GM12878 (cell line): ENCODE measurements around the gene BTNL2. TPM values are rescaled to one million over a fixed set of nuclear protein-coding genes. Genes with fewer than 3 reads are reported as not detected.

Experiments
- ATAC-seq: fragments of 200-7000 bp; cut with Tn5 transposase; 3 replicates; pipeline ENCODE4 v1.9.1; 2020; ENCODE audit warnings: mild to moderate bottlenecking, moderate library complexity
- BruUV-seq: library from RNA; stranded (reverse); fragments of 400-500 nt; replicated peaks from 2 replicates; lab custom pipeline; 2021; lab: Mats Ljungman, UMichigan
- CTCF ChIA-PET: fragments of 300-600 bp; sonication (Branson Sonifier 250); formaldehyde crosslinking; extraction: SDS; loops from one replicate; lab custom pipeline; 2021; ENCODE audit warnings: inconsistent platforms; lab: Yijun Ruan, JAX
- POLR2A ChIA-PET: fragments of 350-600 bp; formaldehyde crosslinking; extraction: SDS; loops from one replicate; lab custom pipeline; 2021; ENCODE audit warnings: inconsistent platforms; lab: Charles Lee
- RAD21 ChIA-PET: fragments of 300-600 bp; sonication (Branson Sonifier 250); formaldehyde crosslinking; loops from one replicate; lab custom pipeline; 2023; ENCODE audit warnings: antibody characterized with exemption; ENCODE audit not compliant: unreplicated experiment; lab: Charles Lee
- SMC1A ChIA-PET: fragments of 300-600 bp; sonication (Branson Sonifier 250); formaldehyde crosslinking; loops from one replicate; lab custom pipeline; 2023; ENCODE audit not compliant: unreplicated experiment, uncharacterized antibody; lab: Charles Lee
- DNase-seq: peaks from one replicate; pipeline ENCODE4 v3.0.0-alpha.2; 2011; ENCODE audit warnings: low read depth, low spot score
- FAIRE-seq: peaks from 3 replicates; lab custom pipeline; 2011; peaks lifted over from hg19 to GRCh38; lab: Jason Lieb, UNC
- H2AFZ ChIP-seq: 2 replicates; pipeline ENCODE4 v1.6.0; 2011; ENCODE audit warnings: low read depth, low read length, control low read depth; ENCODE audit not compliant: control insufficient read depth
- H3K27ac ChIP-seq: 2 replicates; pipeline ENCODE4 v1.5.1; 2011; ENCODE audit warnings: control low read depth; ENCODE audit not compliant: control insufficient read depth, insufficient read depth
- H3K27me3 ChIP-seq, 2 experiments: replicated peaks in 1 of 2; 2 replicates each; pipeline versions ENCODE4 v1.6.0 to v1.6.1; 2011; ENCODE audit warnings: low read length in 1 of 2; ENCODE audit not compliant: control insufficient read depth in 2 of 2, insufficient read depth in 2 of 2
- H3K36me3 ChIP-seq, 2 experiments: 2 replicates each; pipeline ENCODE4 v1.5.1; 2011; ENCODE audit warnings: low read length in 1 of 2; ENCODE audit not compliant: control insufficient read depth in 2 of 2, insufficient read depth in 2 of 2
- H3K4me1 ChIP-seq: 2 replicates; pipeline ENCODE4 v1.6.1; 2011; ENCODE audit warnings: mild to moderate bottlenecking, low read length, moderate library complexity, mixed read lengths; ENCODE audit not compliant: control insufficient read depth, insufficient read depth
- H3K4me2 ChIP-seq: 2 replicates; pipeline ENCODE4 v1.6.0; 2011; ENCODE audit warnings: control low read depth; ENCODE audit not compliant: control insufficient read depth, insufficient read depth
- H3K4me3 ChIP-seq: fragments of 200-600 bp; sonication (generic); 2 replicates; pipeline ENCODE4 v1.5.1; 2016
- H3K79me2 ChIP-seq: 2 replicates; pipeline ENCODE4 v1.6.0; 2011; ENCODE audit warnings: low read length; ENCODE audit not compliant: control insufficient read depth, insufficient read depth
- H3K9ac ChIP-seq: 2 replicates; pipeline ENCODE4 v1.8.0; 2011; ENCODE audit warnings: low read length, control low read depth, mixed read lengths; ENCODE audit not compliant: control insufficient read depth, insufficient read depth
- H3K9me3 ChIP-seq: replicated peaks from 3 replicates; pipeline ENCODE4 v1.5.1; 2011; ENCODE audit warnings: mild to moderate bottlenecking, low read length; ENCODE audit not compliant: control insufficient read depth, insufficient read depth
- H4K20me1 ChIP-seq: 2 replicates; pipeline ENCODE4 v1.6.0; 2011; ENCODE audit not compliant: control insufficient read depth, insufficient read depth
- ATF2 ChIP-seq: IDR thresholded peaks from 2 replicates; pipeline ENCODE4 v1.6.1; 2012; ENCODE audit warnings: low read length, inconsistent platforms
- ATF7 ChIP-seq: fragments of 450-650 bp; IDR thresholded peaks from 2 replicates; pipeline ENCODE4 v1.6.1; 2016; ENCODE audit warnings: low read depth, mild to moderate bottlenecking
- BACH1 ChIP-seq: fragments of 450-650 bp; IDR thresholded peaks from 2 replicates; pipeline ENCODE4 v1.6.1; 2017; ENCODE audit warnings: mild to moderate bottlenecking, borderline replicate concordance
- CHD4 ChIP-seq: fragments of 200-600 bp; sonication (generic); IDR thresholded peaks from 2 replicates; pipeline ENCODE4 v1.6.1; 2016; ENCODE audit warnings: mild to moderate bottlenecking
- CREM ChIP-seq: IDR thresholded peaks from 2 replicates; pipeline ENCODE4 v1.6.1; 2014; ENCODE audit warnings: antibody characterized with exemption, low read depth
- EP300 ChIP-seq, 2 experiments: fragments of 150-350 bp in 1 of 2; IDR thresholded peaks; 2 replicates each; pipeline ENCODE4 v1.6.1; 2011 to 2012; ENCODE audit warnings: low read depth in 2 of 2, low read length in 2 of 2, borderline replicate concordance in 1 of 2, improper control_type of control experiment in 1 of 2, inconsistent platforms in 1 of 2; ENCODE audit not compliant: control insufficient read depth in 1 of 2
- ESRRA ChIP-seq: IDR thresholded peaks from 2 replicates; pipeline ENCODE4 v1.6.1; 2012; ENCODE audit warnings: mild to moderate bottlenecking, low read length, improper control_type of control experiment
- FOXK2 ChIP-seq: fragments of 450-650 bp; IDR thresholded peaks from 2 replicates; pipeline ENCODE4 v1.6.1; 2017; ENCODE audit warnings: mild to moderate bottlenecking, moderate library complexity
- HDGF ChIP-seq: fragments of 450-650 bp; IDR thresholded peaks from 2 replicates; pipeline ENCODE4 v1.6.1; 2016; ENCODE audit warnings: antibody characterized with exemption
- JUND ChIP-seq: IDR thresholded peaks from 2 replicates; pipeline ENCODE4 v1.6.1; 2012; ENCODE audit warnings: low read depth, mild to moderate bottlenecking, low read length, improper control_type of control experiment, moderate library complexity
- MEF2A ChIP-seq: IDR thresholded peaks from 2 replicates; pipeline ENCODE4 v1.6.1; 2011; ENCODE audit warnings: low read depth, mild to moderate bottlenecking, low read length, moderate library complexity; ENCODE audit not compliant: insufficient read depth
- MXI1 ChIP-seq: fragments of 150-350 bp; IDR thresholded peaks from 2 replicates; pipeline ENCODE4 v1.6.1; 2011; ENCODE audit warnings: low read depth, mild to moderate bottlenecking, inconsistent platforms, low read length, improper control_type of control experiment
- NFYB ChIP-seq: IDR thresholded peaks from 2 replicates; pipeline ENCODE4 v1.6.1; 2011; ENCODE audit warnings: low read depth, mild to moderate bottlenecking, low read length, improper control_type of control experiment, moderate library complexity; ENCODE audit not compliant: insufficient read depth
- POU2F2 ChIP-seq: IDR thresholded peaks from 3 replicates; pipeline ENCODE4 v1.6.1; 2011; ENCODE audit warnings: low read depth, mild to moderate bottlenecking, low read length, borderline replicate concordance
- SP1 ChIP-seq: IDR thresholded peaks from one replicate; pipeline ENCODE4 v1.6.1; 2011; ENCODE audit warnings: low read depth, low read length
- SUPT20H ChIP-seq: IDR thresholded peaks from 2 replicates; pipeline ENCODE4 v1.6.1; 2011; ENCODE audit warnings: low read depth, mild to moderate bottlenecking, low read length, moderate library complexity, borderline replicate concordance; ENCODE audit not compliant: control insufficient read depth
- YBX1 ChIP-seq: fragments of 450-650 bp; IDR thresholded peaks from 2 replicates; pipeline ENCODE4 v1.6.1; 2016; ENCODE audit warnings: antibody characterized with exemption
- ZNF384 ChIP-seq: IDR thresholded peaks from 2 replicates; pipeline ENCODE4 v1.6.1; 2012; ENCODE audit warnings: low read depth, mild to moderate bottlenecking, low read length, improper control_type of control experiment, borderline replicate concordance
- WGBS: methylation state at CpG from one replicate; pipeline ENCODE4 v1.1.6; 2016; ENCODE audit warnings: low lambda C conversion rate; ENCODE audit not compliant: insufficient replicate concordance, insufficient coverage; ENCODE audit errors: missing lambda C conversion rate; 5-methylcytosine and 5-hydroxymethylcytosine counted together
- in situ Hi-C: fragments of 300-500 bp; cut with MboI; formaldehyde crosslinking; loops from 9 replicates; pipeline ENCODE4 v1.14.3; 2018; ENCODE audit warnings: mixed read lengths
- intact Hi-C: fragments of 100-400 bp; cut with micrococcal nuclease; formaldehyde crosslinking; loops from one replicate; pipeline ENCODE4 v1.14.2; 2022; ENCODE audit not compliant: unreplicated experiment
- polyA plus RNA-seq, 11 experiments: library from polyadenylated mRNA; depleted of rRNA in 4 of 11; unstranded in 6 of 11; stranded (reverse) in 5 of 11; fragments of >200 nt; fragmentation: Nextera tagmentation in 4 of 11; fragmentation: Illumina TruSeq in 1 of 11; extraction: Ambion mirVana in 4 of 11; extraction: Trizol in 1 of 11; gene quantifications; 1 replicate in 1 of 11; 2 replicates in 10 of 11; pipeline versions ENCODE4 v1.2.1 to v1.2.3, GENCODE V29; 2011 to 2016; ENCODE audit warnings: inconsistent platforms in 2 of 11, missing spikeins in 2 of 11, low read depth in 1 of 11
- total RNA-seq, 4 experiments: library from RNA; depleted of rRNA in 3 of 4; stranded (reverse); fragments of >200 nt in 3 of 4; fragmentation: Illumina TruSeq in 1 of 4; extraction: Trizol in 1 of 4; gene quantifications; 2 replicates each; pipeline versions ENCODE4 v1.2.1 to v1.2.3, GENCODE V29; 2013 to 2021
- TF ChIP-seq, protein P1 (sequence below): fragments of 450-650 bp; IDR thresholded peaks from 2 replicates; pipeline ENCODE4 v1.6.1; 2017; ENCODE audit warnings: low read depth, mild to moderate bottlenecking, moderate library complexity

The BTNL2 gene
- total and polyA plus RNA-seq, 10 of the 15 experiments (the other 5 are each of a cell fraction or from before 2014, with no cell fraction given) = 0.11 to 0.29 (median 0.26) TPM; not detected in 5

GRCh38 chr6:32442243-32442667 lies 35.3 kb upstream of the BTNL2 start (continued):
- TF ChIP-seq ATF2 = peak; percentile 43; the same call in 1 of the 2 replicates
- TF ChIP-seq FOXK2 = no peak
- TF ChIP-seq SP1 = no peak
- TF ChIP-seq ATF7 = 0 out of 2 replicates have a peak, but pooled peaks have one; percentile 19
- peak; percentile 59; the same call in 1 of the 3 replicates for TF ChIP-seq POU2F2
- no peak for TF ChIP-seq MXI1
- no peak for TF ChIP-seq BACH1
- peak; percentile 83 for TF ChIP-seq HDGF
- no peak for TF ChIP-seq CHD4
- no peak for TF ChIP-seq JUND
- TF ChIP-seq MEF2A = no peak

- in situ Hi-C loops (no loop called here), intact Hi-C loops (loop anchor here (2.0 to 10.0 kb wide), 6 partner anchors 148 to 505 kb away; partner anchors contain the start of genes HLA-DMB, HLA-DQA1 and HLA-DRB1)
- Histone ChIP-seq H2AFZ (peak within 1 kb of the TSS; percentile 37), H3K4me1 (peaks cover 29% of the 10 kb centered on the region), H3K79me2 (peaks cover 51% of the 10 kb centered on the region), H3K27ac (peak within 1 kb of the TSS; percentile 100), H3K36me3 (peaks cover 16 to 29% of the 10 kb centered on the region in 2 experiments), H3K9me3 (no peaks in the 10 kb centered on the region), H3K27me3 (no peaks in the 10 kb centered on the region), H3K9ac (peak within 1 kb of the TSS; percentile 90), H3K4me3 (peak within 1 kb of the TSS; percentile 99), H4K20me1 (peaks cover 9% of the 10 kb centered on the region), H3K4me2 (peak within 1 kb of the TSS; percentile 93)
- ATAC-seq (peak; percentile 71), DNase-seq (peak; percentile 99), FAIRE-seq (peak; percentile 54)
- SMC1A ChIA-PET = interaction anchor here (0.7 to 2.8 kb wide), 15 partner anchors 20 to 414 kb away, joined by 3 to 10 read pairs (median 4); partner anchors contain the start of genes HLA-DQA1, PSMB9 and TAP1
- WGBS = 1% methylated on average over 9 of the region's 9 CpGs
- CTCF ChIA-PET = interaction anchor here (0.7 to 1.9 kb wide), 8 partner anchors 11 to 260 kb away, joined by 3 to 13 read pairs (median 3); no protein-coding TSS in a partner anchor
- POLR2A ChIA-PET = interaction anchor here (0.7 to 2.4 kb wide), 26 partner anchors 8 to 416 kb away, joined by 3 to 29 read pairs (median 6); partner anchors contain the start of genes HLA-DQA1, HLA-DQB1 and HLA-DRB1
- BruUV-seq = no TSS peak
- RAD21 ChIA-PET = interaction anchor here (0.8 to 1.8 kb wide), 16 partner anchors 20 to 261 kb away, joined by 3 to 14 read pairs (median 5); partner anchors contain the start of genes HLA-DQA1, HLA-DQB1, HLA-DRB1 and HLA-DRB5
- TF ChIP-seq ZNF384 (no peak), EP300 (IDR thresholded peaks at IDR 0.05; ENCODE audit: borderline replicate concordance in 1 of 2, control insufficient read depth in 1 of 2, low read depth in 2 of 2, low read length in 2 of 2) (peak; percentile 66 to 68; a peak in 3 of 4 replicates), ATF7 (peak; percentile 61), ESRRA (no peak), SUPT20H (no peak), NFYB (peak; percentile 72), CREM (peak; percentile 98), YBX1 (no peak)
- TF ChIP-seq, protein P1, sequence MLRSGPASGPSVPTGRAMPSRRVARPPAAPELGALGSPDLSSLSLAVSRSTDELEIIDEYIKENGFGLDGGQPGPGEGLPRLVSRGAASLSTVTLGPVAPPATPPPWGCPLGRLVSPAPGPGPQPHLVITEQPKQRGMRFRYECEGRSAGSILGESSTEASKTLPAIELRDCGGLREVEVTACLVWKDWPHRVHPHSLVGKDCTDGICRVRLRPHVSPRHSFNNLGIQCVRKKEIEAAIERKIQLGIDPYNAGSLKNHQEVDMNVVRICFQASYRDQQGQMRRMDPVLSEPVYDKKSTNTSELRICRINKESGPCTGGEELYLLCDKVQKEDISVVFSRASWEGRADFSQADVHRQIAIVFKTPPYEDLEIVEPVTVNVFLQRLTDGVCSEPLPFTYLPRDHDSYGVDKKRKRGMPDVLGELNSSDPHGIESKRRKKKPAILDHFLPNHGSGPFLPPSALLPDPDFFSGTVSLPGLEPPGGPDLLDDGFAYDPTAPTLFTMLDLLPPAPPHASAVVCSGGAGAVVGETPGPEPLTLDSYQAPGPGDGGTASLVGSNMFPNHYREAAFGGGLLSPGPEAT = peak; percentile 26; the same call in 1 of the 2 replicates
Measured at GRCh38 chr6:32439602-32440214, 32.7 kb upstream of the BTNL2 start, which contains the start of gene HLA-DRA. TSS of gene HLA-DRA (plus strand) at chr6:32439887. CDS start at chr6:32439951, 64 bp downstream.
